GM12878 (cell line): Measurements from ENCODE around the gene CHD9. TPM values are rescaled to one million over a fixed set of nuclear protein-coding genes. Genes with fewer than 3 reads are reported as not detected.
A peak's percentile ranks its signal among the peaks of the same experiment; 100 is the strongest.

Experiments
- CEBPZ ChIP-seq: fragments of 150-350 bp; IDR thresholded peaks from 2 replicates; pipeline ENCODE4 v1.6.1; 2016; ENCODE audit warnings: low read depth, low read length
- CHD2 ChIP-seq: IDR thresholded peaks from 2 replicates; pipeline ENCODE4 v1.6.1; 2011; ENCODE audit warnings: low read depth, low read length, improper control_type of control experiment, borderline replicate concordance
- CREB1 ChIP-seq: IDR thresholded peaks from 2 replicates; pipeline ENCODE4 v1.6.1; 2012; ENCODE audit warnings: low read depth, mild to moderate bottlenecking, inconsistent platforms
- EGR1 ChIP-seq, 2 experiments: IDR thresholded peaks; 1 replicate in 1 of 2; 2 replicates in 1 of 2; pipeline ENCODE4 v1.6.1; 2011 to 2012; ENCODE audit warnings: low read depth in 2 of 2, low read length in 2 of 2, borderline replicate concordance in 1 of 2, mild to moderate bottlenecking in 1 of 2, moderate library complexity in 1 of 2
- ESRRA ChIP-seq: IDR thresholded peaks from 2 replicates; pipeline ENCODE4 v1.6.1; 2012; ENCODE audit warnings: mild to moderate bottlenecking, low read length, improper control_type of control experiment
- GATAD2B ChIP-seq: fragments of 450-650 bp; conservative IDR thresholded peaks from 2 replicates; pipeline ENCODE4 v1.6.1; 2017; ENCODE audit warnings: low read depth, mild to moderate bottlenecking, moderate library complexity
- HSF1 ChIP-seq: fragments of 150-350 bp; IDR thresholded peaks from 2 replicates; pipeline ENCODE4 v1.6.1; 2014; ENCODE audit warnings: mild to moderate bottlenecking, low read depth, low read length
- IKZF1 ChIP-seq: fragments of 450-650 bp; conservative IDR thresholded peaks from 2 replicates; pipeline ENCODE4 v1.6.1; 2017; ENCODE audit warnings: antibody characterized with exemption, mild to moderate bottlenecking
- IRF4 ChIP-seq: IDR thresholded peaks from 2 replicates; pipeline ENCODE4 v1.6.1; 2011; ENCODE audit warnings: low read depth, low read length
- JUND ChIP-seq: IDR thresholded peaks from 2 replicates; pipeline ENCODE4 v1.6.1; 2012; ENCODE audit warnings: low read depth, mild to moderate bottlenecking, low read length, improper control_type of control experiment, moderate library complexity
- KLF5 ChIP-seq: fragments of 450-650 bp; IDR thresholded peaks from 2 replicates; pipeline ENCODE4 v1.6.1; 2014; ENCODE audit warnings: mild to moderate bottlenecking; ENCODE audit not compliant: partially characterized antibody
- MTA2 ChIP-seq: fragments of 450-650 bp; IDR thresholded peaks from 2 replicates; pipeline ENCODE4 v1.6.1; 2016; ENCODE audit warnings: low read depth, mild to moderate bottlenecking, moderate library complexity
- MXI1 ChIP-seq: fragments of 150-350 bp; IDR thresholded peaks from 2 replicates; pipeline ENCODE4 v1.6.1; 2011; ENCODE audit warnings: low read depth, mild to moderate bottlenecking, inconsistent platforms, low read length, improper control_type of control experiment
- NFIC ChIP-seq: IDR thresholded peaks from 2 replicates; pipeline ENCODE4 v1.6.1; 2012; ENCODE audit warnings: low read depth, mild to moderate bottlenecking, inconsistent platforms, low read length, moderate library complexity
- NR2C1 ChIP-seq: fragments of 450-650 bp; IDR thresholded peaks from 2 replicates; pipeline ENCODE4 v1.6.1; 2017; ENCODE audit warnings: antibody characterized with exemption, mild to moderate bottlenecking, moderate library complexity
- PKNOX1 ChIP-seq: fragments of 450-650 bp; IDR thresholded peaks from 2 replicates; pipeline ENCODE4 v1.6.1; 2016; ENCODE audit warnings: mild to moderate bottlenecking
- RAD21 ChIP-seq: IDR thresholded peaks from 2 replicates; pipeline ENCODE4 v1.6.1; 2011; ENCODE audit warnings: mild to moderate bottlenecking, low read depth, low read length, moderate library complexity; ENCODE audit not compliant: insufficient read depth
- RBBP5 ChIP-seq: fragments of 200-600 bp; sonication (generic); conservative IDR thresholded peaks from 2 replicates; pipeline ENCODE4 v1.6.1; 2016
- RELA ChIP-seq: fragments of 450-650 bp; IDR thresholded peaks from 2 replicates; pipeline ENCODE4 v1.8.0; 2014; ENCODE audit warnings: borderline replicate concordance; ENCODE audit not compliant: partially characterized antibody
- SIN3A ChIP-seq: IDR thresholded peaks from 2 replicates; pipeline ENCODE4 v1.6.1; 2012; ENCODE audit warnings: low read depth, low read length, improper control_type of control experiment
- USF1 ChIP-seq: IDR thresholded peaks from 2 replicates; pipeline ENCODE4 v1.6.1; 2011; ENCODE audit warnings: borderline replicate concordance, low read depth, mild to moderate bottlenecking, moderate library complexity, mixed read lengths, low read length; ENCODE audit not compliant: insufficient read depth; ENCODE audit errors: extremely low read length
- ZNF207 ChIP-seq: fragments of 450-650 bp; IDR thresholded peaks from 2 replicates; pipeline ENCODE4 v1.6.1; 2014; ENCODE audit warnings: antibody characterized with exemption, mild to moderate bottlenecking, borderline replicate concordance
- polyA plus RNA-seq, 11 experiments: library from polyadenylated mRNA; depleted of rRNA in 4 of 11; unstranded in 6 of 11; stranded (reverse) in 5 of 11; fragments of >200 nt; fragmentation: Nextera tagmentation in 4 of 11; fragmentation: Illumina TruSeq in 1 of 11; extraction: Ambion mirVana in 4 of 11; extraction: Trizol in 1 of 11; gene quantifications; 1 replicate in 1 of 11; 2 replicates in 10 of 11; pipeline versions ENCODE4 v1.2.1 to v1.2.3, GENCODE V29; 2011 to 2016; ENCODE audit warnings: inconsistent platforms in 2 of 11, missing spikeins in 2 of 11, low read depth in 1 of 11
- total RNA-seq, 4 experiments: library from RNA; depleted of rRNA in 3 of 4; stranded (reverse); fragments of >200 nt in 3 of 4; fragmentation: Illumina TruSeq in 1 of 4; extraction: Trizol in 1 of 4; gene quantifications; 2 replicates each; pipeline versions ENCODE4 v1.2.1 to v1.2.3, GENCODE V29; 2013 to 2021

The CHD9 gene
- total and polyA plus RNA-seq, 10 of the 15 experiments (the other 5 are each of a cell fraction or from before 2014, with no cell fraction given), result 29.2 to 95.7 (median 54.3) TPM

DNA sequence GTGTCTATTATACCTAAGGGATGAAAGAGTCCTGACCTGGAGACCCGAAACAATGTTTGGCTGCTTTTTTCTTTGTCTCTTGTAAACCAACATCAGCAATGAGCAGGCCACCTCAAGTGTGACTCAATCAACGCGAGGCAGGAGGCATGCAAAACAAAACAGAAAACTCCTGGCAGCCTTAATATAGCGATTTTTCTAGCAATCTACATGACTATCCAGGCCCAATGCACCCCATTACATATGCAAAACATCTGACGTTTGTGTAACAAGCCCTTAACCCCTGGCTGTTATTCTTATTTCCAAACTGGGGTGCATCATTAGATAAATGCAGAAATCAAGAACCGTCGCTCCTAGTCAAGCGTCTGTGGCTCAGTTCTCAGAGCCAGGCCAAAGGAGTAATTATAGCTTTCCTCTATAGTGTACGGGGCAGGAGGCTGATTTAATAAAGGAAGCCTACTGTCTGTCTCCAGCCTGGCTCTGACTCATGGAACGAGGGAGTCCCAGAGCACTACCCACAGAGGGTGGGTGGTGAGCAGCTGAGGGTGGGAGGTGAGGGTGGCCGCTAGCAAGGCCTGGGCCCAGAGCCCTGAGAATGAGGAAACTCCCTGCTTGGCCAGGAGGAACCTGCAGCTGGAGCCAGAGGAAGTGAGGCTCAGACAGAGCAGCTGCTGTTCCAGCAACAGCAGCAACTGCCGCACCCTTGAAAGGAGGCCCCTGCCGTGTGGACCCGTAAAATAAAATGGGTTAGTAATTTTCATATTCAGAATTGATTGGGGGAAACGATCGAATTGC, 43.9 kb downstream of the CHD9 start (continued):
- TF ChIP-seq PKNOX1, result no peak
- TF ChIP-seq NR2C1, result no peak
- no peak for TF ChIP-seq USF1
- peak; percentile 79 for TF ChIP-seq RELA
- TF ChIP-seq SIN3A, result 0 out of 2 replicates have a peak, but pooled peaks have one; percentile 11
- TF ChIP-seq CEBPZ, result no peak
- peak; percentile 50; the same call in 1 of the 2 replicates for TF ChIP-seq MXI1
- TF ChIP-seq NFIC, result peak; percentile 66; the same call in 1 of the 2 replicates
- peak; percentile 62; the same call in 1 of the 2 replicates for TF ChIP-seq GATAD2B
- TF ChIP-seq RBBP5, result 0 out of 2 replicates have a peak, but pooled peaks have one; percentile 25
- peak; percentile 24; the same call in 1 of the 2 replicates for TF ChIP-seq CREB1
- TF ChIP-seq RAD21, result no peak
- no peak for TF ChIP-seq ESRRA
- TF ChIP-seq JUND, result no peak
- TF ChIP-seq KLF5, result peak; percentile 29
- TF ChIP-seq HSF1, result no peak
- peak; percentile 45; the same call in 1 of the 2 replicates for TF ChIP-seq IRF4
- TF ChIP-seq MTA2, result no peak
- TF ChIP-seq IKZF1, result peak; percentile 81
- no peak for TF ChIP-seq ZNF207
- TF ChIP-seq EGR1 (IDR thresholded peaks at IDR 0.05; ENCODE audit: borderline replicate concordance in 1 of 2, low read depth in 2 of 2, low read length in 2 of 2), result peak in 1 of 2 experiments; percentile 92; a peak in 2 of 3 replicates
- no peak for TF ChIP-seq CHD2
